HG03442 (cell line): ENCODE measurements around the gene SNRNP25.
"Not testable (repeated sequence)": the region's sequence is repeated elsewhere in the genome, so short reads cannot be mapped to it uniquely, and the experiment has no call there.

Experiments
- ATAC-seq: cut with Tn5 transposase; IDR thresholded peaks from one replicate; pipeline ENCODE4 v1.9.1; 2021; ENCODE audit warnings: mild to moderate bottlenecking, moderate library complexity; ENCODE audit not compliant: unreplicated experiment

The SNRNP25 gene

GRCh38 chr16:53346-54236 is at the start of gene SNRNP25, which contains the start of gene POLR3K:
Gene SNRNP25 (plus strand): TSS chr16:53828. CDS start chr16:54017, 189 bp downstream.
Gene POLR3K (minus strand): TSS chr16:53608. CDS start chr16:53586, 22 bp downstream.
- ATAC-seq, result peak; percentile 94

- ATAC-seq, result no peak
Observed at GRCh38 chr16:9903-10665, 43.5 kb upstream of the SNRNP25 start.

- not testable (repeated sequence) for ATAC-seq
Observed at GRCh38 chr16:10772-11171, 42.9 kb upstream of the SNRNP25 start.

GRCh38 chr16:17062-17765 is 36.4 kb upstream of the SNRNP25 start:
- not testable (repeated sequence) for ATAC-seq

- ATAC-seq, result not testable (repeated sequence)
Observed at GRCh38 chr16:20886-21285, 32.7 kb upstream of the SNRNP25 start.

GRCh38 chr16:24151-24550 is 29.5 kb upstream of the SNRNP25 start:
- ATAC-seq, result not testable (repeated sequence)

- ATAC-seq, result peak; percentile 69
Observed at GRCh38 chr16:25926-26348, 27.7 kb upstream of the SNRNP25 start.

- not testable (repeated sequence) for ATAC-seq
Observed at GRCh38 chr16:30627-31026, 23.0 kb upstream of the SNRNP25 start.

GRCh38 chr16:33154-33876 is 20.3 kb upstream of the SNRNP25 start:
- ATAC-seq, result not testable (repeated sequence)

- no peak for ATAC-seq
Observed at GRCh38 chr16:33877-34647, 19.6 kb upstream of the SNRNP25 start.

GRCh38 chr16:34648-34987 is 19.0 kb upstream of the SNRNP25 start:
- ATAC-seq, result no peak

GRCh38 chr16:35011-35677 is 18.5 kb upstream of the SNRNP25 start:
- no peak for ATAC-seq

GRCh38 chr16:35678-36305 is 17.8 kb upstream of the SNRNP25 start:
- no peak for ATAC-seq

GRCh38 chr16:36336-36984 is 17.2 kb upstream of the SNRNP25 start:
- ATAC-seq, result no peak

- no peak for ATAC-seq
Observed at GRCh38 chr16:37511-37910, 16.1 kb upstream of the SNRNP25 start.

GRCh38 chr16:38206-38605 is 15.4 kb upstream of the SNRNP25 start:
- not testable (repeated sequence) for ATAC-seq

- peak; percentile 71 for ATAC-seq
Observed at GRCh38 chr16:38941-39892, 14.4 kb upstream of the SNRNP25 start.
